ENCODE results near the gene LRFN3.

DNA sequence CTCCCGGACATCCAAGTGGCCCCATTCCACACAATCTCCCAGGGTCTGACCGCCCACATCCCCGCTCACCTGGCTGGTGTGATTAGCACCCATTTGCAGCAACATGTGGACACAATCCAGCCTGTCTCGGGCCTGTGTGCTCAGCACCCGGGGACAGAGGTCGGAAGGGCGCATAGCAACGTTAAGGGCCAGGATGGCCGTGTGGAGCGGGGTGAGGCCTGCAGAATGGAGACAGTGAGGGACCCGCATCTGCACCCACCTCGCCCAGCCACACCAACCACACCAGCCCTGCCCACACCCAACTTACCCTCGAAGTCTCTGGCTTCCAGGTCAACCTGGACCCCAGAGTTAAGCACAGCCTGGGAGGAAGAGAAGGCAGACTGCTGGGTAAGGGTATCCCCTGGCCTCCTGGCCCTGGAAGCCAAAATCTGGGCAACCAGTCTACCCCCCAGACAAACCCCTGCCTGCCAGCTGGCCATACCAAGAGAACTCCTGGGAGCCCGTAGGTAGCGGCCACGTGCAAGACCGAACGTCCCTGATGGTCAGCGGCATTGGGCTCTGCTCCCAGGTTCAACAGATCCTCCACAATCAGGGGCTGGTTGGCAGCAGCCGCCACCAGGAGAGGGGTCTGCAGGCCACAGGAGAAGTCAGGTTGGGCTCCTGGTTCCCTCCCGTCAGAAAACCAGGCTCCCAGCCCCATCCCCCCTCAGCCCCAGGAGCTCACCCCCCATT is 40.1 kb upstream of the LRFN3 start:
- TF ChIP-seq MXI1 (IDR thresholded peaks at IDR 0.05; ENCODE audit: low read depth, low read length): no peak
- TF ChIP-seq, protein P1, sequence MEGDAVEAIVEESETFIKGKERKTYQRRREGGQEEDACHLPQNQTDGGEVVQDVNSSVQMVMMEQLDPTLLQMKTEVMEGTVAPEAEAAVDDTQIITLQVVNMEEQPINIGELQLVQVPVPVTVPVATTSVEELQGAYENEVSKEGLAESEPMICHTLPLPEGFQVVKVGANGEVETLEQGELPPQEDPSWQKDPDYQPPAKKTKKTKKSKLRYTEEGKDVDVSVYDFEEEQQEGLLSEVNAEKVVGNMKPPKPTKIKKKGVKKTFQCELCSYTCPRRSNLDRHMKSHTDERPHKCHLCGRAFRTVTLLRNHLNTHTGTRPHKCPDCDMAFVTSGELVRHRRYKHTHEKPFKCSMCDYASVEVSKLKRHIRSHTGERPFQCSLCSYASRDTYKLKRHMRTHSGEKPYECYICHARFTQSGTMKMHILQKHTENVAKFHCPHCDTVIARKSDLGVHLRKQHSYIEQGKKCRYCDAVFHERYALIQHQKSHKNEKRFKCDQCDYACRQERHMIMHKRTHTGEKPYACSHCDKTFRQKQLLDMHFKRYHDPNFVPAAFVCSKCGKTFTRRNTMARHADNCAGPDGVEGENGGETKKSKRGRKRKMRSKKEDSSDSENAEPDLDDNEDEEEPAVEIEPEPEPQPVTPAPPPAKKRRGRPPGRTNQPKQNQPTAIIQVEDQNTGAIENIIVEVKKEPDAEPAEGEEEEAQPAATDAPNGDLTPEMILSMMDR (IDR thresholded peaks at IDR 0.05 in 2 of 3, conservative IDR thresholded peaks at IDR 0.05 in 1 of 3; ENCODE audit: control insufficient read depth in 2 of 3, extremely low read depth in 1 of 3, insufficient read depth in 1 of 3, low read depth in 3 of 3, low read length in 3 of 3): no peak
- TF ChIP-seq, protein P2, sequence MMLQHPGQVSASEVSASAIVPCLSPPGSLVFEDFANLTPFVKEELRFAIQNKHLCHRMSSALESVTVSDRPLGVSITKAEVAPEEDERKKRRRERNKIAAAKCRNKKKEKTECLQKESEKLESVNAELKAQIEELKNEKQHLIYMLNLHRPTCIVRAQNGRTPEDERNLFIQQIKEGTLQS (IDR thresholded peaks at IDR 0.05; ENCODE audit: borderline replicate concordance, extremely low read depth, low read depth, low read length): no peak
- TF ChIP-seq, protein P3, sequence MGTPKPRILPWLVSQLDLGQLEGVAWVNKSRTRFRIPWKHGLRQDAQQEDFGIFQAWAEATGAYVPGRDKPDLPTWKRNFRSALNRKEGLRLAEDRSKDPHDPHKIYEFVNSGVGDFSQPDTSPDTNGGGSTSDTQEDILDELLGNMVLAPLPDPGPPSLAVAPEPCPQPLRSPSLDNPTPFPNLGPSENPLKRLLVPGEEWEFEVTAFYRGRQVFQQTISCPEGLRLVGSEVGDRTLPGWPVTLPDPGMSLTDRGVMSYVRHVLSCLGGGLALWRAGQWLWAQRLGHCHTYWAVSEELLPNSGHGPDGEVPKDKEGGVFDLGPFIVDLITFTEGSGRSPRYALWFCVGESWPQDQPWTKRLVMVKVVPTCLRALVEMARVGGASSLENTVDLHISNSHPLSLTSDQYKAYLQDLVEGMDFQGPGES (IDR thresholded peaks at IDR 0.05): no peak
- no peak for TF ChIP-seq NR2C1 (IDR thresholded peaks at IDR 0.05)
- TF ChIP-seq EZH2 (IDR thresholded peaks at IDR 0.05; ENCODE audit: borderline replicate concordance, control insufficient read depth, low read depth, low read length): no peak
- no peak for TF ChIP-seq ZZZ3 (IDR thresholded peaks at IDR 0.05; ENCODE audit: control insufficient read depth, insufficient read length, low read depth)
- no peak for TF ChIP-seq GABPA (IDR thresholded peaks at IDR 0.05; ENCODE audit: low read depth)
- TF ChIP-seq, protein P4, sequence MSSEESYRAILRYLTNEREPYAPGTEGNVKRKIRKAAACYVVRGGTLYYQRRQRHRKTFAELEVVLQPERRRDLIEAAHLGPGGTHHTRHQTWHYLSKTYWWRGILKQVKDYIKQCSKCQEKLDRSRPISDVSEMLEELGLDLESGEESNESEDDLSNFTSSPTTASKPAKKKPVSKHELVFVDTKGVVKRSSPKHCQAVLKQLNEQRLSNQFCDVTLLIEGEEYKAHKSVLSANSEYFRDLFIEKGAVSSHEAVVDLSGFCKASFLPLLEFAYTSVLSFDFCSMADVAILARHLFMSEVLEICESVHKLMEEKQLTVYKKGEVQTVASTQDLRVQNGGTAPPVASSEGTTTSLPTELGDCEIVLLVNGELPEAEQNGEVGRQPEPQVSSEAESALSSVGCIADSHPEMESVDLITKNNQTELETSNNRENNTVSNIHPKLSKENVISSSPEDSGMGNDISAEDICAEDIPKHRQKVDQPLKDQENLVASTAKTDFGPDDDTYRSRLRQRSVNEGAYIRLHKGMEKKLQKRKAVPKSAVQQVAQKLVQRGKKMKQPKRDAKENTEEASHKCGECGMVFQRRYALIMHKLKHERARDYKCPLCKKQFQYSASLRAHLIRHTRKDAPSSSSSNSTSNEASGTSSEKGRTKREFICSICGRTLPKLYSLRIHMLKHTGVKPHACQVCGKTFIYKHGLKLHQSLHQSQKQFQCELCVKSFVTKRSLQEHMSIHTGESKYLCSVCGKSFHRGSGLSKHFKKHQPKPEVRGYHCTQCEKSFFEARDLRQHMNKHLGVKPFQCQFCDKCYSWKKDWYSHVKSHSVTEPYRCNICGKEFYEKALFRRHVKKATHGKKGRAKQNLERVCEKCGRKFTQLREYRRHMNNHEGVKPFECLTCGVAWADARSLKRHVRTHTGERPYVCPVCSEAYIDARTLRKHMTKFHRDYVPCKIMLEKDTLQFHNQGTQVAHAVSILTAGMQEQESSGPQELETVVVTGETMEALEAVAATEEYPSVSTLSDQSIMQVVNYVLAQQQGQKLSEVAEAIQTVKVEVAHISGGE (CRISPR knock-in tag; IDR thresholded peaks at IDR 0.05): no peak
- TF ChIP-seq RCOR1 (conservative IDR thresholded peaks at IDR 0.05; ENCODE audit: low read depth, low read length): no peak
- no peak for TF ChIP-seq JUND (IDR thresholded peaks at IDR 0.05; ENCODE audit: low read depth, low read length)
- TF ChIP-seq, protein P5, sequence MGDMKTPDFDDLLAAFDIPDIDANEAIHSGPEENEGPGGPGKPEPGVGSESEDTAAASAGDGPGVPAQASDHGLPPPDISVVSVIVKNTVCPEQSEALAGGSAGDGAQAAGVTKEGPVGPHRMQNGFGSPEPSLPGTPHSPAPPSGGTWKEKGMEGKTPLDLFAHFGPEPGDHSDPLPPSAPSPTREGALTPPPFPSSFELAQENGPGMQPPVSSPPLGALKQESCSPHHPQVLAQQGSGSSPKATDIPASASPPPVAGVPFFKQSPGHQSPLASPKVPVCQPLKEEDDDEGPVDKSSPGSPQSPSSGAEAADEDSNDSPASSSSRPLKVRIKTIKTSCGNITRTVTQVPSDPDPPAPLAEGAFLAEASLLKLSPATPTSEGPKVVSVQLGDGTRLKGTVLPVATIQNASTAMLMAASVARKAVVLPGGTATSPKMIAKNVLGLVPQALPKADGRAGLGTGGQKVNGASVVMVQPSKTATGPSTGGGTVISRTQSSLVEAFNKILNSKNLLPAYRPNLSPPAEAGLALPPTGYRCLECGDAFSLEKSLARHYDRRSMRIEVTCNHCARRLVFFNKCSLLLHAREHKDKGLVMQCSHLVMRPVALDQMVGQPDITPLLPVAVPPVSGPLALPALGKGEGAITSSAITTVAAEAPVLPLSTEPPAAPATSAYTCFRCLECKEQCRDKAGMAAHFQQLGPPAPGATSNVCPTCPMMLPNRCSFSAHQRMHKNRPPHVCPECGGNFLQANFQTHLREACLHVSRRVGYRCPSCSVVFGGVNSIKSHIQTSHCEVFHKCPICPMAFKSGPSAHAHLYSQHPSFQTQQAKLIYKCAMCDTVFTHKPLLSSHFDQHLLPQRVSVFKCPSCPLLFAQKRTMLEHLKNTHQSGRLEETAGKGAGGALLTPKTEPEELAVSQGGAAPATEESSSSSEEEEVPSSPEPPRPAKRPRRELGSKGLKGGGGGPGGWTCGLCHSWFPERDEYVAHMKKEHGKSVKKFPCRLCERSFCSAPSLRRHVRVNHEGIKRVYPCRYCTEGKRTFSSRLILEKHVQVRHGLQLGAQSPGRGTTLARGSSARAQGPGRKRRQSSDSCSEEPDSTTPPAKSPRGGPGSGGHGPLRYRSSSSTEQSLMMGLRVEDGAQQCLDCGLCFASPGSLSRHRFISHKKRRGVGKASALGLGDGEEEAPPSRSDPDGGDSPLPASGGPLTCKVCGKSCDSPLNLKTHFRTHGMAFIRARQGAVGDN (IDR thresholded peaks at IDR 0.05): no peak

Measured in GM12878 (cell line).